KG1 (cell line): ENCODE results near the gene CCDC196.
"Not testable (repeated sequence)": the region's sequence is repeated elsewhere in the genome, so short reads cannot be mapped to it uniquely, and the experiment has no call there.

Experiments used
- DNase-seq: peaks from one replicate; lab custom pipeline; 2025; lab: John Stamatoyannopoulos, UW

Gene CCDC196

DNA sequence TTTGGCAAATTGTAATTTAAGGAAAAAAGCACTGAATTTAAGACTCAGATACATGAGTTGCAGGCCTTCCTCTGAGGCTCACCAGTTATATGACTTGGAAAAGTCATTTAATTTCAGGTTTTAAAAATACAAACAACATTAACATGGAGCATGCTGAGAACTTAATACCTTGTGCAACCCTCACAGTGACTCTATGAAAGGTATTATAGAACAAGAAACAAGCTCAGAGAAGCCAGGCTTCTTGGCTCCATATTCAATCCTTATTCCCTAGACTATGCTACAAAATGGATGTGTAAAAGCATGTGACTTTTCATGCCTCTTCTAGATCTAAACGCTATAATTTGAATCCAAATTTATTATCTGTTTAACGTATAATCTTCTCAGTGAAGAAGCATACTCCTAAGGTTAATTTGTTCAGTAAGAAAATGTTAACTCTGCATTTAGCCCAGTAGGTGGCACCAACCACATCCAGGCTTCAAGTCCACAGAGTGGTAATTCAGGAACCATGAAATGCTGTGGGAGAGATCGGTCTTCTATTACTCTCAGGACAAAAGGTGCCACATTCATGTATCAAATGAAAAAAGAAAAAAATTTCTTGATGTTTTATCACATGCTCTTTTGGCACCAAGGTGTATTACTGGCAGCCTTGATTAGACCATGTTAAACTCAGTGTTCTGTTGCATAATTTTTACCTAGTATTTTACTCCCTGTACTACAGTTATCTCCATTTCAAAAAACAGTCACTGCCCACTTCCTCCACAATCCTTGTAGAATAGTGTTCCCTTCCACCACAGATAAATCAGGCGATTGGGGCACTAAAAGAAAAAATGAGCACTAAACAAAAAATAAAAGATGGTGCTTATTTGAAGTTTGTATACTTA, 9.3 kb downstream of the CCDC196 start:
- peak; percentile 66 for DNase-seq

DNA sequence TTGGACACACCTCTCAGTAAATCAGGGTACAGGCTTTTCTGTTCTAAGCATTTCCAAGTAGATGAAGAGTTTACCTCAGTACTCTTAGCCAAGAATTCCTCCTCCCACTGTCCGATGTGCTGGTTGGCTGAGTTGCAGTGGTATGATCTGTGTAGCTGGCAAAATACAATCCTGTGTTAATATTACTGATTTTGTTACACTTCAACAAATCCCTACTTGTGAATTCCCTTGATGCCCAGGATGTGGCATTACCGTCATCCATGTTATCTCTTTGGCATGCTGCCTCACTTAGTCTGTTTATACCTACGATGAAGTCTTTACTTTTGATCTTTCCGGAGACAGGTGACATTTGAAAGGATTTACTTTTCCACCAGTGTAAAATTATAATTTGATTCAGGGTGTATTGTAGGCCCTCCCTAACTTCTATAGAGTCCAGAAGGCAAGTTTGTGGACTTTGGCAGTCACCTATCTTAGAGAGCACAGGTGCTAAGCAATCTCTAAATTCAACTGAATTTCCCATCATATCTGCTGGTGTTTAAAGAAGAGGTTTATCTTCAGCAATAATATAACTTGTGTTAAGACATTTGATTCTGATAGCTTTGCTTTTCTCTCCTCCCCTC, 10.1 kb downstream of the CCDC196 start:
- DNase-seq, result no peak

DNA sequence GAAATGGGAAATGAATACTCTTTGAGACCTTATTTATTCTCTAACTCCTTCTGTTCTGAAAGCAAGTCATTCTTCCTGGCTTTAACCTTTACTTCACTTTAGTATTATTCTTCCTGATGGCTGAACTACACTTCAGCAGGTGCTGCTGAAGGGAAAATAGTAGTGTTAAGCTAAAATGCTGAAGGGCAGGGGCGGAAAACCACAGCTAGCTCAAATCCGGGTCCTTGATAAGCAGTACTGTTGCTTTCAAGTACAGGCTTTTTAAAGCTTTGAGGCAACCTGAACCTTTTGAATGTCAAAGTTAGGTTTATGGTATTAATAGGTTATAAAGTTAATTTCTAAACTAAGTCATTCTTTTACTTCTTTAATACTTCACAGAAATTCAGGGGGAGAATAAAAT, 10.7 kb downstream of the CCDC196 start:
- DNase-seq, result no peak

DNA sequence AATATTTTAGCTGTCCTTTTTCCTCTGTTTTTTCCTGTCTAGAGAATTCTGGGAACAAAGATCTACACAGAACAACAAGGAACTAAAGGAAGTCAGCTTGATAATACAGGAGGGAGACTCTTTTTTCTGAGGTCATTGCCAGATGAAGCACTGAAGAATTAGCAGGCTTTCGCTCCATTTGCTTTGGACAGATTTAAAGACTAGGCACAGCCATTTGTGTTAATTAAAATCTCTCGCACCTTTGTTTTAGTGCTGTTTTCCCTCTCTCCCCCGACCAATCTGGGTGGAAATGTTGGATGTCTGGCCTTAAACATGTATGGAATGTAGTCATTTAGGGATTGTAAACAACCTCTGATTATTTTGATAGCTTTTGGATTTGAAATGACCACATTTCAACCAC, 12.1 kb downstream of the CCDC196 start:
- DNase-seq, result no peak

DNA sequence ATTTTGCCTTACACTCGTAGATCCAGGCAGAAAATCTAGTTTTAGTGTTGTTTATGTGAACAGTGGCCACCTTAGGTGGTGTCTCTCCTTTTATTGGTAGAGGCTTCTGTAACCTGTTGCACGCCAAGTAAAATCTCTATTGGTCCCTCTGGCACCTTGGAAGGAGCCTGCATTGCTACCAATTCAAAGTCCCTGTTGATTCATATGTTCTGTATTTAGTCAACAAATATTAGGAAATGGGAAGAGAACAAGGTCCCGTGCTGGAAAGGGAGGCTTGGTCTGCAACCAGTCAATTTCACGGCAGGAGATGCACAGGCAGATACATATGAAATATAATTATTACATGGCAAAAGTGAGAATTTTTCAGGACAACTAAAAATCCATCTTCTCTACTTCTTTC, 15.4 kb downstream of the CCDC196 start:
- DNase-seq, result no peak

DNA sequence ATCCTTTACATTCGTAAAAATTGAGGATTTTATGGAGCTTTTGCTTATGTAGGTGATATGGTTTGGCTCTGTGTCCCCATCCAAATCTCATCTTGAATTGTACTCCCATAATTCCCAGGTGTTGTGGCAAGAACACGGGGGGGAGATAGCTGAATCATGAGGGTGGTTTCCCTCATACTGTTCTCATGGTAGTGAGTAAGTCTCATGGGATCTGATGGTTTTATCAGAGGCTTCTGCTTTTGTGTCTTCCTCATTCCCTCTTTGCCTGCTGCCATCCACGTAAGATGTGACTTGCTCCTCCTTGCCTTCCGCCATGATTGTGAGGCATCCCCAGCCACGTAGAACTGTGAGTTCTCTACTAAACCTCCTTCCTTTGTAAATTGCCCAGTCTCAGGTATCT, 16.7 kb downstream of the CCDC196 start:
- DNase-seq, result not testable (repeated sequence)

DNA sequence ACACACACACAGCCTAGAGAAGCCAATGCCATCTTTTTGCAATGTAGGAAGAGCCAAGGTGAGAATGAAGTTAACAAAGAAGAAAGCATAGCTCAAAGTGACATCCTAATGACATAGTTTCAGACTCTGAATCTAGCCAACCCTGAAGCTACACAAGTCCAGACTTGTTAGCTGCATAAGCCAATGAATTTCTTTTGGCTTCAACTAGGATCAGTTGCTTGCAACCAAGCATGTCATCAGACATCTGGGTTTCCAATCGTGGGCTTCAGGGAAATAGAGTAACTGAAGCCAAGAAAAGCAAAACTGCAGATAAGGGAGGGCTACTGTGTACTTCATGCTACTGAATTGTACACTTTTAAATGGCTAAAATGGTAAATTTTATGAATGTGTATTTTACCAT, 17.4 kb downstream of the CCDC196 start:
- DNase-seq, result no peak

DNA sequence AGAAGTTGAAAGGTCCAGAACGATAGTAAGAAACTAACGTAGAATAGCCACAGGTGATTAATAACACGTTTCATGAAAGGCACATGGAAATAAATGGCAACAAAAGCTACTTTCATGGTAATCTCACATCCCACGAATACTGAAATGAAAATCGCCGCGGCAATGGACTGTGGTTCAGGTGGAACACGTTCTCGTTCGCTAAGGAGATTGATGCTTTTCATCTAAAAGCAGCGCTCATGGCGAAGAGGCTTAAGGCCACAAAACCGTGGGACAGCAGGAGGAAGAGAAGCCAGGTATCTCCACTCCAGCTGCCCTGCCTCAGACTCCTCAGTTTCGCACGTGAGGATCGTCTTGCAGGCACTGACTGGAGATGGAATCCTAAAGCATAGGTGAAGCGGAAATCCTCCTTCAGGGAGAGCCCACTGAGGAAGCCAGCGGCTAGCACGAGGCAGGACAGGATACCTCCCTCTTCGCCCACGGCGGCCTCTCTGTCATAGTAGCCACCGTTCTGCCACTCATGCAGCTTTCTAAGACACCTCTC, 21.1 kb downstream of the CCDC196 start:
- DNase-seq, result no peak

DNA sequence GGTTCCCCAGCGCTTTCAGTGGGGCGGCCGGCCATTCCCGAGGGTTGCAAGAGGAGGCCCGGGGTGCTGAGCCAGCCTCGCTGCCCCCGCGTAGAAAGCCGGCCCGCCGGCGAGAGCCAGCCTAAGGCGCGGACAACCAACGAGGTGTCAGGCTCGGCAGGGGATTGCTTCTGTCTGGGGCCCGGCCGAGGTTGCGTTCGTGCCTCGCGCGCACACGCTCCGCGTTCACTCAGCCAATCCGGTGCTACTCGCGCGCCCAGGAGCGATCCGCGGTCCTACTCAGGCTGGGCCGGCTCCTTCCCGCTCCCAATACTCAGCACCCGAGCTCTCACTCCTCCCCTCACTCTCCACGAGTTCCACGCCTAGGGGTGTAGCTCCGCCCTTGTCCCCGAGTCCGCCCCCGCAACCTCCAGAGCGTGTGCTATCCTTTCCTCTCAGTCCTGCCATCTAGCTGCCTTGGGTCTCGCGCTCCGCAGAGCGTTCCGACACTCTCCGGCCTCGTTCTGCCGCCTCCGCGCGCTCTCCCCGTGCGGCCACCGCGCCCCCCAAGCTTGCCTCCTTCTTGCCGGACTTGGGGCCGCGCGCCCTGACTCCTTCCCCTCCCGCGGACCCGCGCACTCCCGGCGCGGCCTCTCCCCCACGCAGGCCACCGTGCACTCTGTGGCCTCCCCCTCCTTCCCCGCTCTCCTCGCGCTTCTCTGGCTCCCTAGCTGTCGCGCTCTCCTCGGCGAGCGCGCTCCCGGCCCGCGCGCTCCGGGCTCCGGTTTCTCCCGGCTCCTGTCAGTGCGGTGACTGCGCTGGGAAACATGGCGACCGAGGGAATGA, 21.8 kb downstream of the CCDC196 start, which contains the start of gene GPHN:
TSS of gene GPHN (plus strand) at position 426 of the 825 bp plus-strand sequence.
- peak; percentile 87 for DNase-seq

DNA sequence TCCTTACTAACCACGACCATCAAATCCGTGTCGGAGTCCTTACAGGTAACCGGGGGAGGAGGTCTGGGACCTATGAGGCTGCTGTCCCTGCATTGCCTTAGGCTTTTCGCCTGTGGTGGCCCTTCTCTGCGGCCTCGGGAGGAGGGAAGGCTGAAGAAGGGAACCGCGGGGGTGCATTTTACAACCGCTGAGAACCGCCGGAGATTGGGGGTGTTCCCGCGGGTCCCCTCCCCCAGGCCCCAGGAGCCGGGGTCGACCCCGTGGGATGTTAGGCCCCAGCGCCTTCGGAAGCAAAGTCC, 22.3 kb downstream of the CCDC196 start:
- DNase-seq, result no peak

DNA sequence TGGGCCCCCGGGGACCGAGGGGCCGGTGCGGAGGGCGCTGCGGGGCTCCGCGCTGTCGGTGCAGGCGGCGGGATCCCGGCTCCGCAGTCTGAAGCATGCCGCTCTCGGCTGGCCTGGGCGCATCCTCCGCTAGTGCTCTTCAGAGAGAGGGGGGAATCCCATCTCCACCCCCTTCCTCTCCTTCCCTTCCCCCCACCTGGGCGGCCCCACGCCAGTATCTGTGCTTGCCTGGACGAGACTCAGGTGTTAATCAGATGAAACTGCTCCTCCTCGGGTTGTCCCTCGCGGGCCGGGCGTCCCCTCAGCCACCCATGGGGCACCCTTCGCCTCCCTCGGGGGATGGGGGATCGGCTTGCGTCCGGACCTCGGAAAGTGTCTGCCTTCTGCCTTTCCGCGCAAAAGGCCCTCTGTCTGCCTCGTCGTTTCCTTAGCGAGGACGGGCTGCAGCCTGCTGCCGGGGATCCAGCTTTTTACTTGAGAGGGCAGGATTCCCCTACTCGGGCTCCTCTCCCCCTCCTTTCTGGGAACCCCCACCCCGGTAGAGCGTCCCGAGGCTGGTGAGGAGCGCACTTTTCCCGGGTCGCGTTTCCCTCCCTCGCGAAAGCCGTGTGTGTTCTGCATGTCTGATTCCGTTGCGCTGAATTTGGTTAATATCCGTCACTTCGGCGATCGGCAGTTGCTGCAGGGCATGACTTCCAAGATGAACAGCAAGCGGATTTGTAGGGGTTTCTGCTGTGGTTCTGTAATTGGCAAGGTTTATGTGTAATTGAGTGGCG, 22.9 kb downstream of the CCDC196 start:
- peak; percentile 41 for DNase-seq

DNA sequence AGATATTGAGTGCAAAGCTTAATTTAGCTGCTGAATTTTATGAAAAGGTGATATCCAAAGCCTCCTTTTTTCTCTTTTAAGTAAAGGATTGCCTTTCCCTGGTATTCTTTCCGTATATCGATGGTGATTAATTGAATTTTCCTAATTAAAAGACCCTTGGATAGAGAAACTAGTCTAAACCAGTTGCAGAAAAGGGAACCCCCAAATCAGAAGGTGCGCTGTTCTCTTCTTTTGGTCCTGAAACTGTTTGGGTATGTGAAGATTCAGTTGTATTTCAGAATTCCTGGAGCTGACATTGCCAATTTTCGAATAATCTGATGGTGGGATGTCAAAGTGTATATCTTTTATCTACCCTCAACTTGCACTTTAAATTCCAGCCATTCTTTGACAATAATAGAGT, 23.7 kb downstream of the CCDC196 start:
- DNase-seq, result no peak

DNA sequence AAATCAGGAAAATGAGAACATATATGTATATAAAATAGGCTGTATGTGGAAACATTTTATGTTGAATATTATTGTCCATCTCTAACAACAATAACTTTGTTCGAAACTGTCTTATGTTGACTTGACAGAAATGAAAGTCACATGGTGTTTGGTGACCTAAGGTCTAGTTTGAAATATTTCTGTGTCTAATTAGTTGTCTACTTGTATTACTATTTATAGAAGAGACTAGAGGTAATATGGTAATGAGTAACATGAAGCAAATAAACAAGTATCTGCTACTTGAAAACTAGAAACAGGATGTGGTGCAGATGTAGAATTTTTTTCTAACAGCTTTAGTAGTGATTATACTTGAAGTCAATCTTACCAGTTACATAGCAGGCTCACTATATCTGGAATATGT, 25.7 kb downstream of the CCDC196 start:
- no peak for DNase-seq

DNA sequence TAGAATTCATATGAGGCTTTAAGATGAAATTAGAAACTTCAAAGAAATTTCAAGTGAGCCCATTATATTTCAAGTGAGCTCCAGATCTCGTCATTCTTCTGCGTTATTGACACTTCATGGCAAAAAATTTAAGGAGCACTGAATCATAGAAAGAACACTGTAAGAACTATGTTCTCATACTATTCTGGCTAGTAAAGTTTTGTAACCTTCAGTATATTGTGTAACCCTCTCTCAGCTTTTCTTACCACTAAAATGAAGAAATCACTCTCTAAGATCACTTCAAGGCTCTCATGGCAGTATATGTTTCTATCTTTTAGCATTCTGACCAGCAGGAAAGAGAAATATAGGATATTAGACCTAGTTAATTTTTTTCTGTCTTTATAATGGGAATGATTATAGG, 28.0 kb downstream of the CCDC196 start:
- DNase-seq, result no peak

DNA sequence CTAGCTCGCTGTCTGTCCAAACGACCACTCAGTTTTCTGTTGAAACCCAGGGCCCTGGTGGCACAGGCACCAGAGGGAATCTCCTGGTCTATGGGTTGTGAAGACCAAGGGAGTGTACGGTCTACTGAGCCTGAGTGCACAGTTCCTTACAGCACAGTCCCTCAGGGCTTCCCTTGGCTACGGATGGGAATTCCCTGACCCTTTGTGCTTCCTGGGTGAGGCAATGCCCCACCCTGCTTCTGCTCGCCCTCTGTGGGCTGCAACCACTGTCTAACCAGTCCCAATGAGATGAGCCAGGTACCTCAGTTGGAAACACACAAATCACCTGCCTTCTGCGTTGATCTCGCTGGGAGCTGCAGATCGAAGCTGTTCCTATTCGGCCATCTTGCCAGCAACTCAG, 44.4 kb downstream of the CCDC196 start:
- no peak for DNase-seq

DNA sequence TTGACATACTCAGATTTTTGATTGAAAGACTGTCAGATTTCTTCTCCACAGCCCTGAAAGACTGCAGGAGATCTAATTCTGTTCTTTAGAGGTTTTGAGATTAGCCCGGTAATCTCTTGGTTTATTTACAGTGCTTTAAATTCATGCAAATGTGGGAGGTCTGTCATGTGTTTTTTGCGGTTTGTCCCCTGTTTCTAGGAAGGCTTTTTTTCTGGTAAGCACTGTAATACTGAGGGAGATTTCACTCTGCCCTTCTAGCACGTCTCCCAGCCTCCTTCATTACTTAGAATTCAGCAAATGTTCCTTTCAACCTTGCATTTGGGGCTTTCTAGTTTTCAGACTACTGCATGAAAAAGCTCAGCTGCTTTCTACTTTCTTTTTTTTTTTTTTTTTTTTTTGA, 52.9 kb downstream of the CCDC196 start:
- DNase-seq, result no peak

DNA sequence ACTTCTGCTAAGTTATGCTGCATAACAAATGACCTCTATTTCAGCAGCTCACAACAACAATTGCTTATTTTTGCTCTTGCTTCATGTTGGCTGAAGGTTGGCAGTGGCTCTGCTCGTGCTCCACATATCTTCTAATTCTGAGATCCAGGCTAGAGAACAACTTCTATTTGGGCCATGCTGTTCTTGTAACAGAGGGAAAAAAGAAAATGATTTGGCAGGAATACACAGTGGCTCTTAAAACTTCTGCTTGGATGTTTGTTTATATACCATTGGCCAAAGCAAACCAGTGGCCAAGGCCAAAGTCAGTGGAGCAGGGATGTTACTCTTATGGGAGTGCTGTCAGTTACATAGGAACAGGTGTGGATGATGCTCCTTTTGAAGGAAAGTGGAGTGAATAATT, 53.9 kb downstream of the CCDC196 start:
- DNase-seq, result no peak

DNA sequence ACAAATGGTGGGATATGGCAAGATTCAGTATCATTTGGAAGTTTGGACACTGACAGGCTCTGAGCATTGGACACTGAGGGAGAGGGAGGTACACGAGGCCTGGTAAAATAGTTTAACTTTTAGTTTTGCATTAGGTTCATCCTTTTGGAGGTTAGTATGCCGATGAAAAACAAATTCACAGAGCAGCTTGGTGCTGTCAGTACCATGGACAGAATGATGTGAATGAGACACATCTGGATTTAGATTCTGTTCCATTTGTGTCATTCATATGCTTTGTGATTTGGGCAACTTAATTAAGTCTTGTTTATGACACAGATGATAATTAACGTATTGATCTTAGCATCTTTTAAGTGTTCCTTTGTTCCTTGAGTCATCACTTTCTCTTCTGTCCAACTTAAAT, 55.5 kb downstream of the CCDC196 start:
- no peak for DNase-seq

DNA sequence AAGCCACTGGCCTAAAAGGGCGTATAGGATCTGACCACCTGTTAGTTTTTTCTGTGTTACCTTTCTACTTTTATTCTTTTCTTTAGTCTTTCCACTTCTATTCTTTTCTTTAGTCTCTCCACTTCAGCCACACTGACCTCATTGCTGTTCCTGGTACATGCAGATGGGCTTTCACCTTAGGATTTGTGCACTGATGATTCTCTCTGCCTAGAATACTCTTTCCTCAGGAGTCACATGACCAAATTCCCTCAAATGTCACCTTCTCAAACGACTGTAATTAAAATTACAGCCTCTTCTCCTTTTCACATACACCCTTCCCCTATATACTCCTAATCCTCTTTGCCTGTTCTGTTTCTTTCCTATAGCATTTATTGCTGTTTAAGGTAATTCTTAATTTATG, 57.8 kb downstream of the CCDC196 start:
- no peak for DNase-seq

DNA sequence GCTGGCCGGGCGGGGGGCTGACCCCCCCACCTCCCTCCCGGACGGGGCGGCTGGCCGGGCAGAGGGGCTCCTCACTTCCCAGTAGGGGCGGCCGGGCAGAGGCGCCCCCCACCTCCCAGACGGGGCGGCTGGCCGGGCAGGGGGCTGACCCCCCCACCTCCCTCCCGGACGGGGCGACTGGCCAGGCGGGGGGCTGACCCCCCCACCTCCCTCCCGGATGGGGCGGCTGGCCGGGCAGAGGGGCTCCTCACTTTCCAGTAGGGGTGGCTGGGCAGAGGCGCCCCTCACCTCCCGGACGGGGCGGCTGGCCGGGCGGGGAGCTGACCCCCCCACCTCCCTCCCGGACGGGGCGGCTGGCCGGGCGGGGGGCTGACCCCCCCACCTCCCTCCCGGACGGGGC, 59.0 kb downstream of the CCDC196 start:
- not testable (repeated sequence) for DNase-seq

DNA sequence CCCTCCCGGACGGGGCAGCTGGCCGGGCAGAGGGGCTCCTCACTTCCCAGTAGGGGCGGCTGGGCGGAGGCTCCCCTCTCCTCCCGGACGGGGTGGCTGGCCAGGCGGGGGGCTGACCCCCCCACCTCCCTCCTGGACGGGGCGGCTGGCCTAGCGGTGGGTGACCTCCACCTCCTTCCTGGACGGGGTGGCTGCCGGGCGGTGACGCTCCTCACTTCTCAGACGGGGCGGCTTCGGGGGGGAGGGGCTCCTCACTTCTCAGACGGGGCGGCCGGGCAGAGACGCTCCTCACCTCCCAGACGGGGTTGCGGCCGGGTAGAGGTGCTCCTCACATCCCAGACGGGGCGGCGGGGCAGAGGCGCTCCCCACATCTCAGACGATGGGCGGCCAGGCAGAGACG, 59.6 kb downstream of the CCDC196 start:
- not testable (repeated sequence) for DNase-seq
